NCI-H2227 (cell line): Measurements from ENCODE around the gene CSNK1D.
"Not testable (repeated sequence)": the region's sequence is repeated elsewhere in the genome, so short reads cannot be mapped to it uniquely, and the experiment has no call there.

ENCODE experiments used
- DNase-seq: peaks from one replicate; lab custom pipeline; 2025; ENCODE audit not compliant: unreplicated experiment; lab: John Stamatoyannopoulos, UW

The CSNK1D gene

GRCh38 chr17:82254096-82254495 is 19.4 kb downstream of the CSNK1D start:
- DNase-seq: not testable (repeated sequence)

- no peak for DNase-seq
Observed at GRCh38 chr17:82253179-82253544, 20.3 kb downstream of the CSNK1D start.

- DNase-seq: no peak
Observed at GRCh38 chr17:82252511-82253178, 20.9 kb downstream of the CSNK1D start.

DNA sequence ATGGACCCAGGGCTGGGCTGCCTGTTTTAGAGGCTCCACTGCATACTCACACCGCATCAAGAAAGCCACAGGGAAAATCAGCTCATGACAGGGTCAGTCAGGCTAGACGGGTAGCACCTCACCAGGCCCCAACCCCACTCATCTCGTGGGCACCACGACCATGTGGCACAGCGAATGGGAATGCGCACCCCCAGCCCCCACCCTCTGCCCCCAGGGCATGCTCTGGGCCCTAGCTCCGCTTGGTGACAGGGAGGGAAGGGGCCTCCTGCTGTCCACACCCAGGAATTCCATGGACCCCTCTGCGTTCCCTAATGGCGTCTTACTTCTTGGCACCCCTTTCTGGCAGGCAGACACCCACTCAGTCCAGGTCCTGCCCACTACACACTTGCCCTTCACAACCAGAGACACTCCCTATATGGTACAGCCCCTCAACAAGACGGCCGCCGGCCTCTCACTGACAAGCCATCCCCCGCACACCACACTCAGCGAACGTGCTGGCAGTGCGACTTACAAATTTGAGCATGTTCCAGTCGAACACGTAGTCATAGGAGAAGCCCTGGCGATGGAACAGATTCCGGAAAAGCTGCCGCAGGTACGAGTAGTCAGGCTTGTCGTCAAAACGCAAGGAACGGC is 22.5 kb downstream of the CSNK1D start:
- no peak for DNase-seq

DNA sequence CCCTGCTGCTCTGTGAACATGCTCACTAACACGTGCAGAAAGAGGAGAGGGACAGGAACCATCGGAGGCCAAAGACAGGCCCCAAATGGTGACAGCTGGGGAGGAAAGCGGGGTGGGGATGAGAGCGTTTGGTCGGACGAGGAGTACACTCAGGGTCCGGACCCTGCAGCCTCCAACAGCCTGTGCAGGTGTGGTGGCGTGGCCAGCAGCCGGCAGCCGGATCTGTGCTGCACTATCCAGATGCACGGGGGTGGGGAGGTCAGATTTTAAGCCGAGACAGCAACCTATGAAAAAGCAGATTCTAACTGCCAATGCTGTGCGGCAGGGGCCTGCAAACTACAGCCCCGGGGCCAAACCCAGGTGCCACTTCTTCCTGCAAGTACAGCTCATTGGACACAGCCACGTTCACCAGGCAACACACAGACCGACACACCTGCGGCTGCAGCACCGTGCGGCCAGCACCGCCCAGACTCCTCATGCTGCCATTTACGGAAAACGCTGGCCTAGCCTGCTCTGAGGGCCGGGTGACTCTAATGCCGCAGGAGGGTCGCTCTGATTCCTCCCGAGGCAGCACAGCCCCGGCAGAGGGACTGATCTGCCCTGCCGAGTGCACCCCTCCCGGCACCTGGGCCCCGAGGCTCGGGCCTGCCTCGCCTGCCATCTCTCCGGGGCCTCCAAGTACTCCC is 23.5 kb downstream of the CSNK1D start:
- DNase-seq: no peak

- no peak for DNase-seq
Observed at GRCh38 chr17:82248815-82249674, 24.5 kb downstream of the CSNK1D start.

- no peak for DNase-seq
Observed at GRCh38 chr17:82247856-82248671, 25.4 kb downstream of the CSNK1D start.

DNA sequence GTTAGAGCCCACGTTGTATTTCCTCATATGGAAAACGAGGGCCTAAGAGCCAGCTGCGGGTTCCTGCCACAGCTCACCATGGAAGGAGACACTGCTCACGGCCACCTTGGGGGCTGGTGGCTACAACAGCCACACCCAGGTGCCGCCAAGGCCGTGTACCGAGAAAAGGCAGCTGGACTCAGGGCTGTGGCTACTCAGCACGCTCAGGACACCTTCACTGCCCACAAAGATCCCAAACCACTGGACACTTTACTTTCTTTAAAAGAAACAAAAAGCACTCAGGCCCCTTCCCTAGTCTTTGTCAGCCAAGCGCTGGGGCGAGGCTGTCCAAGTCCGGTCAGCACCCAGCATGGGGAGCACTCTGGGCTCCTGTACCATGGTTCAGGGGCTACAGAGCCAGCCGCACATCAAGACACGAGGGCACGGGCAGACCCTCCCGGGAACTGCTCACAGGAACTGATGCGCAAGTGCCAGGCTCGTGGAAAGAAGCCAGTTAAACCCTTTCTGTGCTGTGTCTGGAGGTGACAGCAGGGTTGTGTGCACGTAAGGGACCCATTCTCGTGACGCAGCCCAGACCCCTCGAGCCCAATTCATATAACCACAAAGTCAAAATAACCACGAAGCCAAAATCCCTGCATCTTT is 26.2 kb downstream of the CSNK1D start:
- DNase-seq: no peak

DNA sequence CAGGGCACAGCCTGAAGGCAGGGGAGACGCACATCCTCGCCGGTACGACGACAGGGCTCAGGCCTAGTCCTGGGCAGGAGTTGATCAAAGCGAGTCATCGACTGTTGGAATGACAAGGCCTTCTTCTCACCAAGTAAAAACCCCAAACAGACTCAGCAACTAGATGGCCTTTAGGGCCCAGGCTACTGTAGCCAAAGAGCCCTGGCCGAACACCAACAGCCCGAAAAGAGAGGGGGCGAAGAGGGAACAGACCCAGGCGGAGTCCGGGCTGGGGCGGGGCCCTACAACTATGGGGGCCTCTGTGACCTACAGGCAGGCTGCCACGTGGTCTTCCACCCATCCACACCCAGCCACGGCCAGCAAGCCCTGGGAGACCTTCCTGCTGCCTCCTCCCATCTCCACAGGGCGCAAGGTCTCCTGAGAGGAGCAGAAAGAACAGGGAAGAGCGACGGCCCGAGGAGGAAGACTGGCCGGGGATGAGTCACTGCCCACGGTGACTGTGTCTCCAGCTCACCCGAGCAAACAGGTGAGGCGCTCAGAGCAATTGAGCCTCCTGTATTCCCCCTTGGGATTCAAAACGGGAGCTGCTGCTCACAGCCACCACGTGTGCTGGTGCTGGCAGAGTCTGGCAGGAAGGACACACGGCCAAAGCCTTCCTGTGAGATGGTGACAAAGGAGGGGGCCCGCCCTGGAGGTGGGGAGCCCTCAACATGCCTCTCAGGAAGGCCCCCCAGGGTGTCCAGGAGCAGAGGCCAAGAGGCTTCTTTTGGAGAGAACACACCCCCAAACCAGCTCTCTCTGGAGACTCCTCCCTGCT is 26.9 kb downstream of the CSNK1D start:
- no peak for DNase-seq

DNA sequence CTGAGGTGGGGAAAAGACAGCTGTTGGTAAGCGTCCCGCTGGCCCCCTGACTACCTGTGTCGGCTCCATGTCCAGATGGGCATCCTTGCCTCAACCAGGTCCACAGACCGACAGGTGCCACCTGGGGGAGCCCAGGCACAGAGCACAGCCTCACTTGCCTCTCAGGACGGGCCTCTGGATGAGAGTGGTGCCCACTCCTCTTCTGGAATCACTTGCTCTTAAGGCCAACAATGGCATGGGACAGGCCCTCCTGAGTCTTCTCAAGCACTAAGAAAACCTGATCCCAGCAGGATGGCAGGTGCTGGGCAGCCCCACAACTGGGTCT is 27.5 kb downstream of the CSNK1D start:
- DNase-seq: no peak

GRCh38 chr17:82245134-82246039 is 28.1 kb downstream of the CSNK1D start:
- DNase-seq: no peak

GRCh38 chr17:82244413-82245133 is 28.9 kb downstream of the CSNK1D start:
- no peak for DNase-seq

DNA sequence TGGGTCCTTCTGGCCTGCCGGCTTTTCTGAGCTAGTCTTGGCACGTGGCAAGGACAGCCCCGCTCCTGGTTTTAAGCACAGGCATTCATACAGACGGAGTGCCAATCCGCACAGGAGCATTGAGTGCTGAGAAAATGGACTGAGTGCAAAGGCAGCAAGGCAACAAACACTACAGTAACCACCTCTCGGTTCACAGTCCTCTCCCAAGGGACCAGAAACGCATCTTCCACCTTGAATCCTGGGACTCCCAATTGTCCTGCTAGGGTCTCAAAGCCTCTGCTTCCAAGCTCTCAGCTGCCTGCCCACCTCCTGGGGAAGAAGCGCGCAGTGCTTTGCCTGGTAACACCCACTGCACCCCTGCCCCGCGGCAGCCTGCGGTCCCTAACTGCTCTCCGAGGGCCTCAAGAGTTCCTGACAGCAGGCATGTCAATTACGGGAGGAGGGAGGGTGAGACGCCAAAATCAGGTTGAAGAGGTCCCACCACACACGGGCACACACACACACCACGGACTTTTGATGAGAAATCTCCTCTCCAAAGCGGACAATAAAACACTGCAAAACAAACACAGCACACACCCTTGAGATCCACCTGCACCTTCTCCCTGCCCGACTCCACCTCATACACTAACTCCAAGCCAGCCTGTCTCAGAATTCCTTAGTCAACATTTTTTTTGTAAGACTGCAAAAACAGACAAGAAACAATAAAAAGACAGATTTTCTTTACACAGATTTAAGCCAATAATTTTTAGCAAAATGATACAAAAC is 29.7 kb downstream of the CSNK1D start:
- DNase-seq: no peak

- no peak for DNase-seq
Observed at GRCh38 chr17:82242977-82243647, 30.4 kb downstream of the CSNK1D start.

GRCh38 chr17:82242698-82242976 is 30.9 kb downstream of the CSNK1D start:
- no peak for DNase-seq

GRCh38 chr17:82241926-82242697 is 31.4 kb downstream of the CSNK1D start:
- no peak for DNase-seq
